ENCODE results near the gene AUTS2.

The AUTS2 gene

GRCh38 chr7:70635633-70636032 lies 1037.4 kb downstream of the AUTS2 start:
- TF ChIP-seq CTCF (IDR thresholded peaks at IDR 0.05; ENCODE audit: low read depth, low read length) = no peak
- no peak overlapping the region for H3K4me3 ChIP-seq (ENCODE audit: low read depth, low read length)

DNA sequence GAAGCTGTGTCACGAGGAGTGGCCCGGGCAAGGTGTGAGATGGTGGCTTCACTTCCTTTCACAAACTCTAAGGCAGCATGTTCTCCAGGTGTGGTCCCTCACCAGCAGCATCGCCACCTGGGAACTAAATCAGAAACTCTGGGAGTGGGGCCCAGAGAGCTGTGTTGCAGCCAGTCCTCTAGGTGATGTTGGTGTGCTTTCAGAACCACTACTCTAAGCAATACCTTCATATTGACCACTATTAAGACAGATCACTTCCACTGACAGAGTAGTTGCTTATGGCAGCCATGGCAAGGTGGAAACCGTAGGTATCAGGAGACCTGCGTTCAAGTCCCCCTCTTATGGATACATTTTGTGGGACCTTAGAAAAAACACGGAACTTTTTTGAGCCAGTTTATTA lies 1037.9 kb downstream of the AUTS2 start:
- TF ChIP-seq CTCF (IDR thresholded peaks at IDR 0.05; ENCODE audit: low read depth, low read length) = no peak
- H3K4me3 ChIP-seq (ENCODE audit: low read depth, low read length) = no peak overlapping the region

DNA sequence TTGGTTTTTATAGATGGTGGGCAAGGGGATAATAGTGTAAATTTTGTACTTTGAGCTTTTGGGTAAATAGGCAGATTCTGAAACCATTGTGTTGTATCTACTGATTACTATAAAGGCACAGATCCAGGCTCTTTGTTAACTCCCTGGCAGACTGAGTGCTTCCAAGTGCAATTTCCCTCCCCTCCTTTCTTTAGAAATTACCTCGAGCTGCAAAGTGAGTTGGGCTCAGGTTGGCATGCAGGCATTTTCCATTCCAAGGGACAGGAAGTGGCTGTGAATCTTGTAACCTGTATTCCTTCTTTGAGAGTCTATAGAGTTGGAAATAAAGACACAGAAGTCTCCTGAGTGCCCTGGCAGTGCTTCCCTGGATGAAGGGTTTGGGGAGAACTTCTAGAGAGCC lies 1039.5 kb downstream of the AUTS2 start:
- no peak overlapping the region for H3K4me3 ChIP-seq (ENCODE audit: low read depth, low read length)
- no peak for TF ChIP-seq CTCF (IDR thresholded peaks at IDR 0.05; ENCODE audit: low read depth, low read length)

DNA sequence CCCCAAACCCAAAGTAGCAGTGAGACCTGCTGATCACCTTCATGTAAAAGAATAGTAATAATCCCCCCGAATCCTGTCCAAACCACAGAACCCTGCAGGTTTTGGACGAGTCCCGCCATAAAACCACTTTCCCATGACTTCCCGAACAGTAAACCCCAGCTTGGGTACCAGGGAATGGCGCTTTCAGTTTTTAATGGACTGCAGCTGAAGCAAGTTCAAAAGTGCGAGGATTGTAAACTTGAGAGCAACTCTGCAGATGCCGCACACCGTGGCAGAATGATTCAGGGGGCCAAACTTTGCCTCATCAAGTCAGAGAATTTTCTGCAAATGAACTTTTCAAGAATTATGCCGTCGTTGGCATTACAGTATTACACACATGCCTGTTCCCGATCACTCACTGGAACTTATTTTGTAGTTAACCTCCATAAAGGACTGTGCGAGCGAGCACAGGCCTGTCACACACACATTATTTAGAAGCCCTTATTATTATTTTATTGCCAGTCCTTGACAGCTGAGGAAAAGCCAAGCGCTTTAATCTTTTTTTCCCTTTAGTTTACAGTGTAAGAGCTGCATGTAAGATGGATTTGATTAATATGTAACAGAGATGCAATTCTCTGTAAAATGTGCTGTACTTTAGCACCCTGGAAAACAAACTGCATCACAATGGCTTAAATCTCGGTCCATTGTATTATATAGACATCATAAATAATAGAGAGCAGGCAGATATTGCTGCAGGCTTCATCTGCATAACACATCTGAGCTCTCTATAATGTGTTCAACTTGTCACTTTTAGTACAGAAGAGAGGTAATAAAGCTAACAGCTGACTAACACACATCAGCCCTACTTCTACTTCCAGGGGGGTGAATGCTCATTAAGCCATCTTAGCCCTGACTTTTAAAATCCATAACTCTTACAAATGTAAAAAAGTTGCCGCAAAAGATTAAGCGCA lies 1040.2 kb downstream of the AUTS2 start:
- TF ChIP-seq CTCF (IDR thresholded peaks at IDR 0.05; ENCODE audit: low read depth, low read length) = no peak
- no peak overlapping the region for H3K4me3 ChIP-seq (ENCODE audit: low read depth, low read length)

GRCh38 chr7:70640266-70640833 lies 1042.1 kb downstream of the AUTS2 start:
- no peak for TF ChIP-seq CTCF (IDR thresholded peaks at IDR 0.05; ENCODE audit: low read depth, low read length)

GRCh38 chr7:70641882-70642281 lies 1043.6 kb downstream of the AUTS2 start:
- no peak for TF ChIP-seq CTCF (IDR thresholded peaks at IDR 0.05; ENCODE audit: low read depth, low read length)
- no peak overlapping the region for H3K4me3 ChIP-seq (ENCODE audit: low read depth, low read length)

More at GRCh38 chr7:70640266-70640833, 1042.1 kb downstream of the AUTS2 start:
- no peak overlapping the region for H3K4me3 ChIP-seq (ENCODE audit: low read depth, low read length)

- no peak for TF ChIP-seq CTCF (IDR thresholded peaks at IDR 0.05; ENCODE audit: low read depth, low read length)
- no peak overlapping the region for H3K4me3 ChIP-seq (ENCODE audit: low read depth, low read length)
These were observed 1047.0 kb downstream of the AUTS2 start for GRCh38 chr7:70645279-70645678.
